Stimulated activated CD4-positive, alpha-beta T cell treated with anti-CD3 and anti-CD28 coated beads, Interleukin-1b, Interleukin-23, amount 100 ng/mL, for 24 hours (primary cell): ENCODE data around the gene USP10.

Source experiments
- DNase-seq, 4 experiments: peaks; one replicate each; pipeline ENCODE4 v3.0.0-alpha.2; 2020; ENCODE audit warnings: low read depth in 4 of 4, low spot score in 1 of 4

Gene USP10

DNA sequence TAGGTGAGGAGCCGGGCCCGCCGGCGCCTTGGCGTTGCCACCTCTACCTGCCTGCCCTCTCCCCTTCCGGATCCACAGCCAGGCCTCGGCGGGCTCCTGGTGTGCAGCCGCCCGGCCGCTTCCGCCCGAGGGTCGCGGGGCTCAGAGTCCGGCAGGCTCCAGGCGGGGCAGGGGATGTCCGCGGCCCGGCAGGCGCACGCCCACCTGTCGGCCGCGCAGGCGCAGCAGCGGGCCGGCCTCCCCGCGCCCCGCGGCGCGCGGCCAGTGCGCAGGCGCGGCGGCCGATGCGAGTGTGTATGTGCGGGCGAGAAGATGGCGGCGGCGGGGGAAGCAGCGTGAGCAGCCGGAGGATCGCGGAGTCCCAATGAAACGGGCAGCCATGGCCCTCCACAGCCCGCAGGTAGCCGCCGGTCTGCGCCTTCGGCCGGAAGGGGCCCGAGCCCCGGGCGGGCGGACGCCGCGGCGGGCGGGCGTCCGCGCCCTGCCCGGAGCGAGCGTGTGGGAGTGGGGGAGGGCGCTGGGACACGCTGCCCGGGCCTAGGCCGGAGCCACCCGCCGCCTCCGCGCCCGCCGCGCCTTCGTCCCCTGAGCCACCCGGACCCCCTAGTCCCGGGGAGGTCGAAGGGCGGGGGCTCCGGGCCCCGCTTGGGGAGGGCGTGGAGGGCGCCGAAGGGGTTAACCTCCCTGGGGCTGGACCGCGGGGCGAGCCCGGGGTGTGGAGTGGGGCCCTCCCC is at the start of gene USP10:
Gene USP10 (plus strand): TSS at position 289 of the 734 bp plus-strand sequence. CDS start 91 bp downstream, at position 380.
- DNase-seq: peak; percentile 48 to 69 (median 65)

- no peak for DNase-seq
Measured at GRCh38 chr16:84650062-84650991, 49.5 kb upstream of the USP10 start.

DNA sequence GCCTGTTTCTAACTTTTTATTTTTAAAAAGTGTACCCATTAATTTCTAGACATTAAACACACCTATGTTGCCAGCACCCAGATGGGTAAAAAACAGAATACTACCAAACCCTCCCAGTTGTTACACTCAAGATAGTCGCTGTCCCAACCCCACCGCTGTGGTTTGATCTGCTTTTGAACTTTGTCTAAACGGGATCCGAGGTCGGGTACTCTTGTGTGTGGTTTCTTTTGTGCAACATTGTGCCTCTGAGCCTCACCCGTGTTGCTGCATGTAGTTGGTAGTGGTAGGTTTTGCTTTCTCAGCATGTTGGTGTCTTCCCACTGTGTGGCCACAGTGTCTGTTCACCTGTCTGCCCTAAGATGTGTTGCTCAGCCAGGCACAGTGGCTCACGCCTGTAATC is 47.2 kb upstream of the USP10 start:
- DNase-seq: no peak

DNA sequence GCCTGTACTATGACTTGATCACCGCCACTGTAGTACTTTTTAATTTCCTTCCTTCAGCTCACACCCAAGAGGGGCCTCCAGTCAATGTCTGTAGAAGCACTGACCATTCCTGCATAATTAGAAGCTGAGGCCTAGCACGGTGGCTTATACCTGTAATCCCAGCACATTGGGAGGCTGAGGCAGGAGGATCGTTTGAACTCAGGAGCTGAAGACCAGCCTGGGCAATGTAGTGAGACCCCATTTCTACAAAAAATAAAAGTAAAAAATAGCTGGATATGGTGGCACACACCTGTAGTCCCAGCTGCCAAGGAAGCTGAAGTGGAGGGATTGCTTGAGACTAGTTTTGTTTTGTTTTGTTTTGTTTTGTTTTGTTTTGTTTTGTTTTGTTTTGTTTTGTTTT is 45.6 kb upstream of the USP10 start:
- DNase-seq: no peak

- no peak for DNase-seq
Measured at GRCh38 chr16:84654998-84655397, 44.8 kb upstream of the USP10 start.

DNA sequence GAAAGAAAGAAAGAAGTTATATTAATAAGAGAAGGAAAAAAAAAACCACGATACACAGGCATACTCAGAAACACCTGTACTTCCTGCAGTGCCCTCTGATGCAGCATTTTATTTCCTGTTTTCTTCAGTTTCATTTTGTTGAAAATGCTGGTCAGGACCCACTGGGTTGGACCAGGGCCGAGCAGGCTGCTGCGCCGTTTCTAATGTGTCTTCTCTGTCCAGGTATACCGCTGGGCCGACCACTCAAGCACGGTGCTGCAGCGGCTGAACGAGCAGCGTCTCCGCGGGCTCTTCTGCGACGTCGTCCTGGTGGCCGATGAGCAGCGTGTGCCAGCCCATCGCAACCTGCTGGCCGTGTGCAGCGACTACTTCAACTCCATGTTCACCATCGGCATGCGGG is 43.2 kb upstream of the USP10 start:
- no peak for DNase-seq

GRCh38 chr16:84657229-84657837 is 42.5 kb upstream of the USP10 start:
- DNase-seq: no peak

DNA sequence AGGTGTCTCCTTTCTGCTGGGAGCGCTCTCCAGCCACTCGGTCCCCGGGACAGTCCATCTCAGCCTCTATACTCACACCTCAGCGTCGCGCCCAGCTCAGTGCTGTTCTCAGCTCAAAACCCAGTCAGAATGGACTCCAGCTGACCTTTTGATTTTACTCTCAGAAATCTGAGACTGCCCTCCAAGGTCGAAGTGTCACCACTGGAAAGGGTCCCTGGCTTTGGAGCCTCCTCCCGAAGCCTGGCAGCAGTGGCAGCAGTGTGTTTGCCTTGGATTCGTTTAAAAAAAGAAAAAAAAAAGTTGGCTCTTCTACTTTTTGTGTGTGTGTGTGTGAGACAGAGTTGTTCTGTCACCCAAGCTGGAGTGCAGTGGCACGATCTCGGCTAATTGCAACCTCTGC is 41.1 kb upstream of the USP10 start:
- no peak for DNase-seq

DNA sequence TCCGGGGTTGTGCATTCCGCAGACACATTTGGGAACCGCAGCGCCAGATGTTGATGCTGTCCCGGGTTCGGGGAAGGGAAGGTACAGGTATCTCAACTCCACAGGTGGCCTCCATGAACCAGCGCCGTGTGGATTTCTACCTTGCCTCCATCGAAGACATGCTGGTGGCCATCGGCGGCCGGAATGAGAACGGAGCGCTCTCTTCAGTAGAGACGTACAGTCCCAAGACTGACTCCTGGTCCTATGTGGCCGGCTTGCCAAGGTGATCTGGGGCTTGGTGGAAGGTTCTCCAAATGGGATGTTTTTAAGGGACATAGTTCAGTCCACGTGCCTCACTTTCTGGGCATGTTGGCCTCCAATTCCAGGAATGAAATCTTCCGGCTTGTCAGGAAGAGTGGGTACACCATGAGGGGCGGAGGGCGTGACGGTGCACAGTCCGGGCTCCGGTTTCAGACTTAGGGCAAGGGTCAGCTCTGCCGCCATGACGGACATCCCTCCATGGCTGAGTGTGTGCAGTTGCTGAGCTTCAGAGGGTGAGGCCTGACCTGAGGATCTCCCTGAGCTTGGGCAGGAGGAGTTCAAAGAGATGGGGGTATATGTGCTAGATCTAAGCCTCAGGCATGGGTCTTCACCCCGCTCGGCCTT is 40.0 kb upstream of the USP10 start:
- no peak for DNase-seq

DNA sequence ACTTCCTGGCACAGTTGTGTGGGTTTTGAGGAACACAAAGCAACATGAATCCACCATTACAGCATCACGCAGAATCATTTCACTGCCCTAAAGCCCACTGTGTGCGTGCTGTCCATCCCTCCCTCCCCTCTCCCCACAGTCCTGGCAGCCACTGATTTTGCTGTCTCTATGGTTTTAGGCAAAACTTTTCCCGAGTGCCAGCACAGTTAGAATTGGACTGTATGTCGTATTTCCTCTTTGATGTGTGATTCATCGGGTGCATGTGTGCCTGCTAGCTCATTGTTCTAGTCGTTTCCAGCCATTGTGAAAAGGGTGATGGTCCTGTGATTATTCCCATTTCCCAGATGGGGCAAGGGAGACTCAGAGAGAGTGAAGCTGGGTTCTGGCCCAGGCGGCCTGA is 38.8 kb upstream of the USP10 start:
- DNase-seq: no peak

- no peak for DNase-seq
Measured at GRCh38 chr16:84661418-84662060, 38.3 kb upstream of the USP10 start.

DNA sequence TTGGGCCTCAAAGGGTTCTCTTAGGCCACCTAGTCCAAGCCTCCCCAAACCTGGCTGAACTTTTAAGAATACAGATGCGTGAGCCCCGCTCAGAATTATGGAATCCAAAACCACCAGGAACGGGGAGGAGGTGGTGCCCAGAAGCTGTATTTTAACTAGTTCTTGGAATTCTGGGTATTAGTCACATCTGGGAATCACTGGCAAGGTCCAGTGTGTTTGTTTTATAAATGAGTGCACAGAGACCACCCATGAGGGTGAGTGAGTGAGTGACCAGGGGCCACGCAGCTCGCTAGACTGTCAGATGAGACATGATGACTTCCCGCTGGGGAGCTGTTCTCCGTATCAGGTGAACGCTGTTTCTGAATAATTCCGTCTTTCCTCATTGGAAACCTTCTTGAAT is 37.3 kb upstream of the USP10 start:
- no peak for DNase-seq

- no peak for DNase-seq
Measured at GRCh38 chr16:84663433-84664101, 36.2 kb upstream of the USP10 start.

DNA sequence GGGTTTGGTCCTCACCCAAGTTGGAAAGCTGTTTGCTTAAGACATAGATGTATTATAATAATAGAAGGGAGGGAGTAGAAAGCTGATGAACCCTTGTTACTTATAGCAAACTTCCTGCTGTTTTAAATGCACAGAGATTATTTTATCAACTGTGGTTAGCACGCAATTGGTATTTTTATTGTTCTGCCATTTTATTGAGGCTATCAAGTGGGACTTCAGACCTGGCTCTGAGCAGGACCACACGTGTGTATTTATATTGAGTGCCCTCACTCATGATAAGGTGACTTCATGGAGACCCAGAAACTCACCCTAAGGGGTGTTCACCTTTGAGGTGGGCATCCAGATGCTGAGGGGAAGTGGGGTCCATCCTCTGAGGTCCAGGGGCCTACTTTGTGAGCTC is 34.4 kb upstream of the USP10 start:
- DNase-seq: no peak

GRCh38 chr16:84665843-84666242 is 34.0 kb upstream of the USP10 start:
- DNase-seq: no peak

- DNase-seq: no peak
Measured at GRCh38 chr16:84667600-84668309, 32.0 kb upstream of the USP10 start.

- no peak for DNase-seq
Measured at GRCh38 chr16:84670063-84670462, 29.7 kb upstream of the USP10 start.

DNA sequence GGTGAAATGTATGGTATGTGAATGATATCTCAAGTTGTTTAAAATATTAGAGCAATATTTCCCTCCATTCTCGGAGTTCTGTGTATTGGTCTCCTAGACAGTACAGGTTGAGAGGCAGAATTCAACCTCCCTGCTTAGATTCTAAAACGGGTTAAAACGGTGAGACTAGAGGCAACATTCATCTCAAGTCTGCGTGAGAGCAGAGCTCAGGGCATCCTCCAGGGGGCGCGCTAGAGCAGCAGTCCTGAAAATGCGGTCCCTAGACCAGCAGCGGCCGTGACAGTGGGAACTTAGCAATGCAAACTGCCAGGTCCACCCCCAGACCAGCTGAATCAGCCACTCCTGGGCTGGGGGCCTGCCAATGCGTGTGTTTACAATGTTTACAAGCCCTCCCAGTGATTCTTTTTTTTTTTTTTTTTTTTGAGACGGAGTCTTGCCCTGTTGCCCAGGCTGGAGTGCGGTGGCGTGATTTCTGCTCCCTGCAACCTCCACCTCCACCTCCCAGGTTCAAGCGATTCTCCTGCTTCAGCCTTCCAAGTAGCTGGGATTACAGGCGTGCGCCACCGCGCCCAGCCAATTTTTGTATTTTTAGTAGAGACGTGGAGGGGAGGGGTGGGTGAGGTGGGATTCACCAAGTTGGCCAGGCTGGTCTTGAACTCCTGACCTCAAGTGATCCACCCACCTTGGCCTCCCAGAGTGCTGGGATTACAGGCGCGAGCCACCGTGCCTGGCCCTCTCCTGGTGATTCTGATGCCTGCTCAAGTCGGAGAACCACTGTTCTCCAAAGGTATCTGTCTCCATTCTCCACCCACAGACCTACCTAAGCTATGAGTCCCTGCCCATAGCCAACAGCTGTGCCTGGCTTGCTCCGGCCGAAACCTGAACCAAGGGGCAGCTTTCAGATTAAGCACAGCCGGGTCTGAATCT is 27.3 kb upstream of the USP10 start:
- DNase-seq: peak; percentile 73 to 77 (median 74)

DNA sequence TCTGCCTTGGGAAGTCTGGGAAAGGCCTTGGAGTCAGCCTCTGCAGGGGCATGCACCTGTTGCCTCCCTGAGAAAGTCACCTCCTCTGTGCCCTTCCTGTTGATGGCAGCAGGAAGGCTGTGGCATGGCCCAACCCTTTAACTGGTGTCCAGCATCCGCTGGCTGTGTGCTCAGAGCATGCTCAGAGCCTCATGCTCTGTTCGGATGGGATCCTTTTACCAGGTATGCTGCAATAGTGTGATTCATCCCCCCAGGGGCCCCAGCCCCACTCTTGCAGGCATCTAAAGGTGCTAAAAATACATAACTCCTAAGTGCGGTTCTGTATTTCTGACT is 26.6 kb upstream of the USP10 start:
- no peak for DNase-seq
